ENCODE results near the gene AGFG2. TPM values are rescaled to one million over a fixed set of nuclear protein-coding genes. Genes with fewer than 3 reads are reported as not detected.

The AGFG2 gene
- total and polyA plus RNA-seq, 2 of the 13 experiments (the other 11 are each of a cell fraction or from before 2014, with no cell fraction given), result 125 to 132 TPM

DNA sequence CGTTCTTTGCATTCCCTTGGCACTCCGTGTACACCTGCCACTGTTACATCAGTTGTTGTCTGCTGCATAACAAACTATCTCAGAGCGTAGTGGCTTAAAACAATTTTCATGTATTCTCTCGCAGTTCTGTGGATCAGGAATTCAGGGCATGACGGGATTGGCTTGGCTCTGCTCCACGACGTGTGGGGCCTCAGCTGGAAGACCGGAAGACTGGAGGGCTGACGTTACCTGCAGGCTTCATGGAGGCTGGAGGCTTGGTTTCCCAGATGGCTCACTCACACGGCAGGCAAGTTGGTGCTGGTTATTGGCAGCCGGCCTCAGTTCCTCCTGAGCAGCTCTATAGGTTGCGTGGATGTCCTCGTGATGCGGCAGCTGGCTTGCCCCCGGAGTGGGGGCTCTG, 29.8 kb upstream of the AGFG2 start (continued):
- TF ChIP-seq NPAS2 (CRISPR knock-in tag; IDR thresholded peaks at IDR 0.05; ENCODE audit: borderline replicate concordance) (no peak), ZNF879 (CRISPR knock-in tag; IDR thresholded peaks at IDR 0.05) (no peak), ZNF343 (CRISPR knock-in tag; IDR thresholded peaks at IDR 0.05) (no peak), GABPA (IDR thresholded peaks at IDR 0.05; ENCODE audit: low read depth, low read length) (no peak), GABPA (CRISPR knock-in tag; IDR thresholded peaks at IDR 0.05; ENCODE audit: low read depth) (peak; percentile 26; the same call in 1 of the 2 replicates), GATAD2A (CRISPR knock-in tag; IDR thresholded peaks at IDR 0.05) (0 out of 2 replicates have a peak, but pooled peaks have one; percentile 9), IRX3 (CRISPR knock-in tag; IDR thresholded peaks at IDR 0.05; ENCODE audit: borderline replicate concordance, low read depth) (no peak), ZKSCAN5 (CRISPR knock-in tag; IDR thresholded peaks at IDR 0.05) (no peak), ETV5 (CRISPR knock-in tag; IDR thresholded peaks at IDR 0.05; ENCODE audit: borderline replicate concordance) (0 out of 2 replicates have a peak, but pooled peaks have one; percentile 15), MAFG (CRISPR knock-in tag; IDR thresholded peaks at IDR 0.05) (no peak), POGZ (CRISPR knock-in tag; IDR thresholded peaks at IDR 0.05) (0 out of 2 replicates have a peak, but pooled peaks have one; percentile 13), CHD4 (IDR thresholded peaks at IDR 0.05; ENCODE audit: borderline replicate concordance, low read length) (no peak), KMT2A (CRISPR knock-in tag; IDR thresholded peaks at IDR 0.05) (no peak), ELF1 (CRISPR knock-in tag; IDR thresholded peaks at IDR 0.05) (peak; percentile 52; the same call in 1 of the 2 replicates)
- TF ChIP-seq, protein P1, sequence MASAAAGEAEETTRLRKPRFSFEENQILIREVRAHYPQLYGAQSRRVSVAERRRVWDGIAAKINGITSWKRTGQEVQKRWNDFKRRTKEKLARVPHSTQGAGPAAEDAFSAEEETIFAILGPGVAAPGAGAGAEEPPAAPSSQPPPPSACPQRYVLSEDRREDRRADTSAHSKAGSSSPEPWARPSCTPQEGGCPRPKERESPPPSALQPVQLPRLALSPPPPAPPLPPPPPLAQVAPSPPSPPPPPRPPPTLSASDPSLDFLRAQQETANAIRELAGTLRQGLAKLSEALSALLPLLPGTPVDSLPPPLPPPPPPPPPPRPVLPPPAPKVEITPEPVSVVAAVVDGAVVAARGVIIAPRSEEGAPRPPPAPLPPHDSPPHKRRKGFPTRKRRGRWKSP (CRISPR knock-in tag; IDR thresholded peaks at IDR 0.05), result no peak
- TF ChIP-seq, protein P2, sequence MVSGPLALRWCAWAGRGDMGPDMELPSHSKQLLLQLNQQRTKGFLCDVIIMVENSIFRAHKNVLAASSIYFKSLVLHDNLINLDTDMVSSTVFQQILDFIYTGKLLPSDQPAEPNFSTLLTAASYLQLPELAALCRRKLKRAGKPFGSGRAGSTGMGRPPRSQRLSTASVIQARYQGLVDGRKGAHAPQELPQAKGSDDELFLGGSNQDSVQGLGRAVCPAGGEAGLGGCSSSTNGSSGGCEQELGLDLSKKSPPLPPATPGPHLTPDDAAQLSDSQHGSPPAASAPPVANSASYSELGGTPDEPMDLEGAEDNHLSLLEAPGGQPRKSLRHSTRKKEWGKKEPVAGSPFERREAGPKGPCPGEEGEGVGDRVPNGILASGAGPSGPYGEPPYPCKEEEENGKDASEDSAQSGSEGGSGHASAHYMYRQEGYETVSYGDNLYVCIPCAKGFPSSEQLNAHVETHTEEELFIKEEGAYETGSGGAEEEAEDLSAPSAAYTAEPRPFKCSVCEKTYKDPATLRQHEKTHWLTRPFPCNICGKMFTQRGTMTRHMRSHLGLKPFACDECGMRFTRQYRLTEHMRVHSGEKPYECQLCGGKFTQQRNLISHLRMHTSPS (CRISPR knock-in tag; IDR thresholded peaks at IDR 0.05; ENCODE audit: low read depth), result no peak
- TF ChIP-seq, protein P3, sequence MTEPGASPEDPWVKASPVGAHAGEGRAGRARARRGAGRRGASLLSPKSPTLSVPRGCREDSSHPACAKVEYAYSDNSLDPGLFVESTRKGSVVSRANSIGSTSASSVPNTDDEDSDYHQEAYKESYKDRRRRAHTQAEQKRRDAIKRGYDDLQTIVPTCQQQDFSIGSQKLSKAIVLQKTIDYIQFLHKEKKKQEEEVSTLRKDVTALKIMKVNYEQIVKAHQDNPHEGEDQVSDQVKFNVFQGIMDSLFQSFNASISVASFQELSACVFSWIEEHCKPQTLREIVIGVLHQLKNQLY (CRISPR knock-in tag; IDR thresholded peaks at IDR 0.05), result no peak
- TF ChIP-seq, protein P4, sequence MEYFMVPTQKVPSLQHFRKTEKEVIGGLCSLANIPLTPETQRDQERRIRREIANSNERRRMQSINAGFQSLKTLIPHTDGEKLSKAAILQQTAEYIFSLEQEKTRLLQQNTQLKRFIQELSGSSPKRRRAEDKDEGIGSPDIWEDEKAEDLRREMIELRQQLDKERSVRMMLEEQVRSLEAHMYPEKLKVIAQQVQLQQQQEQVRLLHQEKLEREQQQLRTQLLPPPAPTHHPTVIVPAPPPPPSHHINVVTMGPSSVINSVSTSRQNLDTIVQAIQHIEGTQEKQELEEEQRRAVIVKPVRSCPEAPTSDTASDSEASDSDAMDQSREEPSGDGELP (IDR thresholded peaks at IDR 0.05; ENCODE audit: borderline replicate concordance, low read depth), result peak; percentile 29; the same call in 1 of the 2 replicates
- TF ChIP-seq, protein P5, sequence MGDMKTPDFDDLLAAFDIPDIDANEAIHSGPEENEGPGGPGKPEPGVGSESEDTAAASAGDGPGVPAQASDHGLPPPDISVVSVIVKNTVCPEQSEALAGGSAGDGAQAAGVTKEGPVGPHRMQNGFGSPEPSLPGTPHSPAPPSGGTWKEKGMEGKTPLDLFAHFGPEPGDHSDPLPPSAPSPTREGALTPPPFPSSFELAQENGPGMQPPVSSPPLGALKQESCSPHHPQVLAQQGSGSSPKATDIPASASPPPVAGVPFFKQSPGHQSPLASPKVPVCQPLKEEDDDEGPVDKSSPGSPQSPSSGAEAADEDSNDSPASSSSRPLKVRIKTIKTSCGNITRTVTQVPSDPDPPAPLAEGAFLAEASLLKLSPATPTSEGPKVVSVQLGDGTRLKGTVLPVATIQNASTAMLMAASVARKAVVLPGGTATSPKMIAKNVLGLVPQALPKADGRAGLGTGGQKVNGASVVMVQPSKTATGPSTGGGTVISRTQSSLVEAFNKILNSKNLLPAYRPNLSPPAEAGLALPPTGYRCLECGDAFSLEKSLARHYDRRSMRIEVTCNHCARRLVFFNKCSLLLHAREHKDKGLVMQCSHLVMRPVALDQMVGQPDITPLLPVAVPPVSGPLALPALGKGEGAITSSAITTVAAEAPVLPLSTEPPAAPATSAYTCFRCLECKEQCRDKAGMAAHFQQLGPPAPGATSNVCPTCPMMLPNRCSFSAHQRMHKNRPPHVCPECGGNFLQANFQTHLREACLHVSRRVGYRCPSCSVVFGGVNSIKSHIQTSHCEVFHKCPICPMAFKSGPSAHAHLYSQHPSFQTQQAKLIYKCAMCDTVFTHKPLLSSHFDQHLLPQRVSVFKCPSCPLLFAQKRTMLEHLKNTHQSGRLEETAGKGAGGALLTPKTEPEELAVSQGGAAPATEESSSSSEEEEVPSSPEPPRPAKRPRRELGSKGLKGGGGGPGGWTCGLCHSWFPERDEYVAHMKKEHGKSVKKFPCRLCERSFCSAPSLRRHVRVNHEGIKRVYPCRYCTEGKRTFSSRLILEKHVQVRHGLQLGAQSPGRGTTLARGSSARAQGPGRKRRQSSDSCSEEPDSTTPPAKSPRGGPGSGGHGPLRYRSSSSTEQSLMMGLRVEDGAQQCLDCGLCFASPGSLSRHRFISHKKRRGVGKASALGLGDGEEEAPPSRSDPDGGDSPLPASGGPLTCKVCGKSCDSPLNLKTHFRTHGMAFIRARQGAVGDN (CRISPR knock-in tag; IDR thresholded peaks at IDR 0.05), result peak; percentile 52
